GM21360 (cell line): ENCODE measurements around the gene ADGRG3.

Source experiments
- ATAC-seq: cut with Tn5 transposase; IDR thresholded peaks from one replicate; pipeline ENCODE4 v1.9.1; 2021; ENCODE audit warnings: mild to moderate bottlenecking, moderate library complexity; ENCODE audit not compliant: unreplicated experiment

Gene ADGRG3, protein sequence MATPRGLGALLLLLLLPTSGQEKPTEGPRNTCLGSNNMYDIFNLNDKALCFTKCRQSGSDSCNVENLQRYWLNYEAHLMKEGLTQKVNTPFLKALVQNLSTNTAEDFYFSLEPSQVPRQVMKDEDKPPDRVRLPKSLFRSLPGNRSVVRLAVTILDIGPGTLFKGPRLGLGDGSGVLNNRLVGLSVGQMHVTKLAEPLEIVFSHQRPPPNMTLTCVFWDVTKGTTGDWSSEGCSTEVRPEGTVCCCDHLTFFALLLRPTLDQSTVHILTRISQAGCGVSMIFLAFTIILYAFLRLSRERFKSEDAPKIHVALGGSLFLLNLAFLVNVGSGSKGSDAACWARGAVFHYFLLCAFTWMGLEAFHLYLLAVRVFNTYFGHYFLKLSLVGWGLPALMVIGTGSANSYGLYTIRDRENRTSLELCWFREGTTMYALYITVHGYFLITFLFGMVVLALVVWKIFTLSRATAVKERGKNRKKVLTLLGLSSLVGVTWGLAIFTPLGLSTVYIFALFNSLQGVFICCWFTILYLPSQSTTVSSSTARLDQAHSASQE

DNA sequence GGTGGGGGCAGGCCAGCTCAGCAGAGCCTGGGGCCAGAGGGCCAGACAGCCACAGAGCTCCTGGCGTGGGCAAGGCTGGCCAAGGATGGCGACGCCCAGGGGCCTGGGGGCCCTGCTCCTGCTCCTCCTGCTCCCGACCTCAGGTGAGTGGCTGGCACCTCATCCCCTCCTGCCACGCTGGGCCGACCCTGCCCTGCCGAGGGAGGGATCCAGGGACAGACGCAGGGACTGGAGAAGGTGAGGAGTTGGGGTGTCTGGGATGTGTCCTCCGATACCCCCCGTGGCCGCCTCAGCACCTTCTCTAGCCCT lies at the start of gene ADGRG3:
ADGRG3 (plus strand) TSS at position 44 of the 309 bp plus-strand sequence; CDS start at position 86, 42 bp downstream.
- no peak for ATAC-seq

DNA sequence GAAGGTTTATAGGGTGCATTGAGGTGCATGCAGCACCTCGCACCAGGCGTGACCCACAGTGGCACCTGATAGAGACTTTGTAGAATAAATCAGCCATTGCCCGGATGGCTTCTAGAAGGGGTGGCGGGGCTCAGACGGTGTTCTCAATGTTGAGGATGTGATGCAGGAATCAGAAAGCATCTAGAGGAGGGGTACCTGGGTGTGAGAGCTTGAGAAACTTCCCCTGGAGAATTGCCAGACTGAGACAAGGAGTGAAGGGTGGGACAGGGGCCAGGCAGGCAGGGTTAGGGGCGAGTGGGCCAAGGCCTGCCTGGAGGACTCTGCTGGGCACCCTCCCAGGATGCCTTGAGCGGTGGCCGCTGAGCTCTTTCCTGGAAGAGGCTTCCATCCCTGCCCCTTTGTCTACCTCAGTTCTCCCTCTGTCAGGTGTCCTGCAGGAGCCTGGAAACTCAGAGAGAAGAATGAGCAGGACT lies 48.9 kb upstream of the ADGRG3 start:
- no peak for ATAC-seq

DNA sequence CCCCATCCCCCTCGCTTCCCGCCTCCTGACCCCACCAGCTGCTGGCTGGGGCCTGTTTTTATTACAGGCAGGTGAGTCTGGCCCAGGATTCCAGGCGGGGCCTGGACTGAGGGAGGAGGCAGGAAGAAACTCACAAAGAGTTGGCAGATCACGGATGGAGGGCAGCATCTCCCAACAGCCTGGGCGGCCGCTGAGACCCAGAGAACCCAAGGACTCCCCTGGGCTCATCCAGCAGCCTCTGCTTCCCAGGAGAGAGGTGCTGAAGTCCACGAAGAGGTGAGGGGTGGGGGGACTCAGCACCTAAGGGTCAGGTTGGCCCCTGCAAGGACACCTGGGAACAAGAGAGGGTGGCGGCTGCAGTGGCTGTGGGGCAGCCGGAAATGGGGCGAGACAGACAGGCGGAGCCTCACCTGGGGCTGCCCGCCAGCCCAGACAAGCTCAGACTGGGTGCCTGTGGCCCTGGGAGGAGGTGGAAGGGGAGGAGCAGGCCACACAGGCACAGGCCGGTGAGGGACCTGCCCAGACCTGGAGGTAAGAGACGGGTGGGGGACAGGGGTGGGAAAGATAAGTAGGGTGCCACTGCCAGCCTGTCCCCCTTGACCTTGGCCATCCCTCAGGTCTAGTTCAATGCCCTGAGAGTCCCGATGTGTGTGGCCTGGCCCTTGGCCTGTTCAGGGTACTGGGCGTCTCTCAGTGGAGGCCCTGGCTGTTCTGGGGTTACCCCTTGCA lies 48.3 kb upstream of the ADGRG3 start:
- no peak for ATAC-seq

DNA sequence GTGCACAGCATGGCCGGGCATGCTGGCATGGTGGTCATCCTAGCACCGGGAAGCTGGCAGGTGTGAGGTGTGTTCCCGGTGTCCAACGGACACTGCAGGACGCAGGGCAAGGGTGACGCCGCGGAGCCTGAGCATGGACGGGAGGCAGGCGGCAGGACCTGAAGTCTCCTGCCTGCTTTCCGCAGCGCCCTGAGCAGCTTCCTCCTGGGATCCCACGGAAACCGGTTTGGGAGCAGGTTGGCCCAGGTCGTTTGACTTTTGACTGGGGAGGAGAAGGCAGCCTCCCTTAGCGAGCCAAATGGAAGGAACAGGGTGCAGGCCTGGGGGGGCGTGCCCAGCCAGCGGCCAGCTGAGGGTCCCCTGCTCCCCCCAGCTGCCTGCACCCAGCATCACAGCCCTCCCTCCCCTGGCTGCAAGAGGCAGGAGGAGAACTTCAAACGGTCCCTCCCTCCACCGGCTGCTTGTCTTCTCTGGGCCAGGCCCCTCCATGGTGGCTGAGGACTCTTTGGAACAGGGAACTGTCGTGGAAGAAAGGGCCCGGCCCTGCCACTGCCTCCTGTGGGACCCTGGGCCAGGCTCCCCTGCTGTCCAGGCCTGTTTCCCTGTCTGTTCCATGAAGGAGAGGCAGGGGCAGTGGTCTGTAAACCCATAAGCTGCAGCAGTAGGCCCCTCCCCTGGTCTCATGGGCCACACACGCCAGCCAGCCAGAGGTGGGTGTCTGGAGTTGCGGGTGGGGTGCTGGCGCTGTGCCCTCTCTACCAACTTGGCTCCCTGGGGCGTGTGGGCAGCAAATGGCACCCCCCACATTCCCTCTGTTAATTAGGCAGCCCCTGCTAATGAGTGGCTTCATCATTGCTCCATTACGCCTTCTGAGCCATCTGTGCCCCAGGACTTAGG lies 47.5 kb upstream of the ADGRG3 start:
- ATAC-seq = no peak

DNA sequence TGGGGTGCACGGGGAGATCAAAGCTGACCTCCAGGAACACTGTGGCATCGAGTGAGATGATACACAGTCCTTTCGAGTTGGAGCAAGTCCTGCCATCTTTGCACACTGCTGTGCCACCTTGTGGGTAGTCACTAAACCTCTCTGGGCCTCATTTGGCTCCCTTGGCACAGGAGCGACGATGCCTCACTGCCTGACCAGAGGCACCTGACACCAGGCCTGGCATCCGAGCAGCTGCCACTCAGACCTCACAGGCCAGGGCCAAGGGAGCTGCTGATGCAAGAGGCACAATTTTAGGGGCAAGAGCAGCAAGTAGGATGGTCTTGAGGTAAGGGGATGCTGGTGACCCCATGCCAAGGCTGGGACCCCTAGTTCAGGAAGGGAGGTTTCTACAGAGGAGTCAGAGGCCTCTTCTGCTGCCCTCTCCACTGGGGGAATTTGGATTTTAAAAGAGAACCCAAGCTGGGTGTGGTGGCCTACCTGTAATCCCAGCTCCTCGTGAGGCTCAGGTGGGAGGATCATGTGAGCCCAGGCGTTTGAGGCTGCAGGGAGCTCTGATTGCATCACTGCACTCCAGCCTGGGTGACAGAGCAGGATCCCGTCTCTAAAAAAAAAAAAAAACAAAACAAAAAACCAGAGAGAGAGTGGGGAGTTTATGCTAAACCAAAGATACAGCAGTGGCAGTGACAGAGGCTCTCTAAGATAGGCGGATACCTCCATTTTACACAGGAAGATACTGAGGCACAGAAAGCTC lies 46.4 kb upstream of the ADGRG3 start:
- ATAC-seq = no peak

DNA sequence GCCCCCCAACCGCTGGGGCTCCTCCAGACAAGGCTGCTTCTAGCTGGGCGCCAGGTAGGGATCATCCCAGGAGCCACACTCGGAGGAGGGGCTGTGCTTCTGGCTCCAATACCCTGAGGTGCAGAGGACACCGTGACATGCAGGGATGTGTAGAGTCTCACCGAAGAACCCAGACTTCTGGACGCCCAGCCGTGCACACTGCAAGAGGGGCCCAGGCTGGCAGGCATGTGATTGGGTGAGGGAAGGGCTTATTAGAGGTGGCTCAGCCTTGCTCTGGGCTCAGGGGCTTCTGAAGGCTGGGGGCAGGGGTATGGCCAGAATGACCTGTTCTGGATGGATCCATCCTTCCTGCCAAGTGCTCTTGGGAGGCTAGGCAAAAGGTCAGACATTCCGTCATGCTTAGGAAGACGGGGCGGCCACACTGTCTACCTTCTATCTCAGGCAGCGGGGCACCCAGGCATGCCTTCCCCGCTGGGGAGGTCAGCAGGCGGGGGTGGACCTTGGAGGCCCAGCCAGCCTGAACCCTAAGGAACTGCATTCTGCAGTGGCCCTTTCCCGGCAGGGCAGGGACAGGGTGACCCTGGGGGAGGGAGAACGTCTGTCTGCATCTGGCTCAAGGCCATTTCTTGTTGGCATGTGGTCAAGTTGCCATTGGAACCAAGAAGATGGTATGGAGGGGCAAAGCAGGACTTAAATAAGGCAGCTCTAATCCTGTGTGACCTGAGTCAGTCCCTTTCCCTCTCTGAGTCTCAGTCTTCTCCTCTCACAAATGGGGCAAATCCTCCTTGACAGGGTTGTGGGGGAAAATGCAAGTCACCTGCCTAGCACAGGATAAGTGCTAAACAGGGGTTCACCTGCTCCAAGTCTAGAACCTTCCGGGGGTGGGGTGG lies 45.5 kb upstream of the ADGRG3 start:
- ATAC-seq = no peak

DNA sequence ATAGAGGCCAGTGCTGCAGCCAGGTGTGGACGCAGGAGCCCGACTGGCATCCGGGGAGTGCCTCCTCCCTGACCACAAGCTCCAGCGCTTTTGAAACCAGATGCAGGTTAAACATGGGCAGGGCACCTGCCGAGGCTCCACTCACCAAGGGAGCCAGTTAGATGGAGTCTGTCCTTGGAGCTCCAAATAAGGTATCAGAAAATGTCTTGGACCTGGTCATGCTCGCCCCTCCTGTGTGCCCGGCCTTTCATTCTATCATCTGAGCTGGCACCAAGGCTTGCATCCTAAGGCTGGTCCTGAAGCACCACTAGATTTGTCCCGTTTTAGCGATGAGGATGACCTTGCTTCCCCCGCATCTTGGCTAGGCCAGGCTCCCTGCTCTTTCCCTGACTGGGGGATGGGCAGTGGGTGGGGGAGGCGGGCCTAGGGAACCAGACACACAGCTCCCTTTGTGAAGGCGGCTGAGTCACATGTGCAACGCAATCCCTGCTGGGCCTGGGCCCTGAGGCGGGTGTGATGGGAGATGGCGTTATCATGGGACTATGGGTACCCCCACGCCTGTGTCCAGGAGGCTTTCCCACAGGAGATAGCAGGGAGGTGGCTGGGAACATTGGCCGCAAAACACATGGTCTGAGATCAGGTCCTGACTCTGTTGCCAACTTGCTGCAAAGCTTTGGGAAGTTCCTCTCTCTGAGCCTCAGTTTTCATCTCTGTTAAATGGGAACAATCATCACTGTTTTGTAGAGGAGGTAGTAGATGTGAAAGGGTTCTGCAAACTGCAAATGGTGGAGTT lies 44.7 kb upstream of the ADGRG3 start:
- ATAC-seq = no peak

DNA sequence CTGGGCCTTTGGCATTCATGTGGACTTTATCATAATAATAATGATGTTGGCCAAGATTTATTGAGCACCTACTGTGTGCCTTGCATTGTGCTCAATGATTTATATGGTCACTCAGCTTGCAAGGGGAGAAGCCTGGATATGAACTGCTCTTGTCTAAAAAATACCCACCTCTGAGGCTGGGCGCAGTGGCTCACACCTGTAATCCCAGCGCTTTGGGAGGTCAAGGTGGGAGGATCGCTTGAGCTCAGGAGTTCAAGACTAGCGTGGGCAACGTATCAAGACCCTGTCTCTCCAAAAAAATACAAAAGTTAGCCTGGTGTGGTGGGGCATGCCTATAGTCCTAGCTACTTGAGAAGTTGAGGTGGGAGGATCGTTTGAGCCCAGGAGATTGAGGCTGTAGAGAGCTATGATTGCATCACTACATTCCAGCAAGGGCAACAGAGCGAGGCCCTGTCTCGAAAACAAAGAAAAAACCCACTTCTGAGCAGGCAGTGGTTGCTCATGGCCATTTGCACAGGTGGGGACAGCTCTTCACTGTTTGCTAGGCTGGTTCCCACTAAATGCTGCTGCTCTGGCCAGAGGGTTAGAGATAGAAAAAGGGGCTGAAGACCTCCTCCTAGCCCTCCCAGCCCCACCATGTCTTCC lies 43.9 kb upstream of the ADGRG3 start:
- ATAC-seq = no peak

DNA sequence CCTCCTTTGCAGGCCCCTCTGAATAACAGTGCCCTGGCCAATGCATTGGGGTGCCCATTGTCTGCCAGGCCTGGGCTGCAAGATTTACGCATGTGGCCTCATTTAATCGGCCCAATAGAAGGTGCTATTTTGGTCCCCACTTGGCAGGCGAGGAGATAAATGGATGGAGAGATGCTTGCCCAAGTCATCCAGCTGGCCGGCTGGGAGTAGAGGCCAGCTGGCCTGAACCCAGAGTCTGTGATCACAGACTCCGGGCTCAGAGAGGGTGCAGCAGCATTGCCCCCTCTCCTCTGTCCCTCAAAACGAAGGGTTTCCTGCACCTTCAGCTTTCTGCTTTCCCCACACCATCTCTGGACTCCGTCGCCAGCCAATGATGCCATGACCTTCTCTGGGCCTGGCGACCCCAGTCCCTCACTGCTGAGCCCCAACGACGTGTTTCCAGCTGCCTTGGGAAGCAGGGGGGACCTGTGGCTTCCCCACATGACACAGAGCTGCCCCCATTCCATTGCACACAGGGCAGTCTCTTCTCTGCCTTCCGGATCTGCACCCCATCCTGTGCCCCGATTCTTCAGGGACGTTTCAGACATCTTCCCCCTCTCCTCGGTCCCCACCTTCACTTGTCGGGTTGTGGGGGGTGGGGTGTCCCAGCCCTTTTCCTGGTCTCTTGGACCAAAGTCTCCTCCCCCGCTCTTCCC lies 43.2 kb upstream of the ADGRG3 start:
- ATAC-seq = no peak

DNA sequence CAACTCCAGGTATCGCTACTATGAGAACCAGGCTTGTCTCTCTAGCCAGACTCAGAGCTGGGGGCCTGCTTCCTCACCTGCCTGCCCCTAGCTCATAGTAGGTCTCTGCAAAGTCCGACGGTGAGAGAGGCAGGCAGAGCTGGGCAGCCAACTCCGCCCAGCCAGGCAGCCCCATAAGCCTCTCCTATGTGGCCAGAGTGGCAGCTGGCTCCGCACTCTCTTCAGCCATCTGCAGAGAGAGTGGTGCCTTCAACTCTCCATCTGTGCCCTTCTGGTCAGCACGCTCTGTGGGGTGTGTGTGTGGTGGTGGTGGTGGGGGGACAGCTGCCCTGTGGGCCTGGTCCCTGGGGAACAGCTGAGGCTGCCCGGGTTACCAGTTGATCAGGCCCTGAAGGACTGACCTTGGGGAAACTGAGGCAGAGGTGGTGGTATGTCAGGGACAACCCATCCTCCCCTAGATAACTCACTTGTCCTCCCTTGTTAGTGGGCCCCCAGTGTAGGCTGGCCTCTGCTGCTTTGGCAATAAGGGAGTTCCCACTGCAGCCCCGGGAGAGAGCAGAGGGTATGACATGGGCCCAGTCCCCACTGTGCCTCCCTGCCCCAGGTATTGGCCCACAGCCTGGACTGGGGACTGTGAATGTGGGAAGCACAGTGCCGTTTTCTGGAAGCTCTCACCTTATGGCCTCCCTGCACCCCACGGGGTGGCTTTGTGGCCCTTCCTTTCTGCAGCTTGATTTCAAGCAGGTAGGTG lies 41.5 kb upstream of the ADGRG3 start:
- ATAC-seq = no peak

DNA sequence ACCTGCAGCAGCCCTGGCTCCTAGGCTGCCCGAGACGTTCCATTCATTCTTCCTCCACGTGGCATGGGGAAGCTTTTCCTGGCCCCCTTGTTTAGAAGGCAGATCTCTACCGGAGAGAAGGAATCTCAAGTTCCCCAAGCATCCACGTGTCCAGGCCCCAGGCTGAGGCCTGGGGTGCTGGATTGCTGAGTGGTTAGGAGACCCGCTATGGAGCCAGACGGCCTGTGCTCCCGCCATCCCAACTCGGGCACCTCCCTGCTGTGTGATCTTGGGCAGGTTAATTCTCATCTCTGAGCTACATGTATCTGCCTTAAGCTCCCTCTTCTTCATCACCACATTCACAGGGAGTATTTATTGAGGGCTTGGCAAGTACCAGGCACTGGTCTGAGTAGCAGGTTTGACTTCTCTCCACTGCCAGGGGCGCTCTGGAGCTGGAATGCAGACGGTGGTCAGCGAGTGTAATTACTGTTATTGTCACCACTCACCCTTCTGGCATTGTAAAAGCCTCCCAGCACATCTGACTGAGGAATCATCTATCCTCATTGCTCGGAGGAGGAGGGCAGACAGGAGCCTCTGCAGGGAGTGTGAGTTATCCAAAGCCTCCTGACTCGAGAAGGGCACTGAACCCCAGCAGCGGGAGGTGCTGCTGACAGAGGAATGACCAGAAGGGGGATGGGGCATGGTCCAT lies 40.8 kb upstream of the ADGRG3 start:
- no peak for ATAC-seq

DNA sequence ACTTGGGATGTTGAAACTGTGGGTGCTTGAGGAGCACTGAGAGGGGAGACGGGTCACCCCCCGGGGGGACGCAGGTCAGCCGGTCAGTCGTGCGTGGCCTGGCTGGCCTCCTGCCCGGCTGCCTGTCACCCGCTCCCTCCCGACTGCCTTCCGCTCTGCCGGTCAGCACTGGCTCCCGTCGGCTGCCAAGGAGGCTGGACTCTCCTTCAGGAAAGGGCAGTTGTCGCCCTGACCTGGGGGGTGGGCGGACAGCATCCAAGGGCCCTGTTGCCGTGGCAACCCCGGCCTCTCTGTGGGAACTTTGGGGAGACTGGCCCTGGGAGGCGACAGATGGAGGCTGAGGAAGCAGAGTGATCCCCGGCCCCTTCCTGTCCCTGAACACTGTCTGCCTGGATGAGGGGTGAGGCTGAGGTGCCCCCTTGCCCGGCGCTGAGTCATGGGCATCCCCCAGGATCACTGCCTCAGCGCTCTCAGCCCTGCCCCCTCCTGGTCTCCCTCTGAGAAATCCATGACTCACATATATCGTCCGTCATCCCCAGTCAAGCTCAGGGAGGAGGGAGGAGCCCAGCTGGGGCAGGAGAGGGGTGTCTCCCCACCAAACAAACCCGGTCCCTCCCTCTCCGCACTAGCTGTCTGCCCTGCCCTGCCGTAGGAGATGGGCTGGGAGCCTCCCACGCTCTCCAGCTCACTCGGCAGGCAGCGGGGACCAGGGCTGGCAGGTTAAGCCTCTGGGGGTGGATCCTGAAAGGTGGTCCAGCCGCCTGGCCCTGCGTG lies 39.9 kb upstream of the ADGRG3 start, which contains the start of gene ADGRG1:
ADGRG1 (plus strand) TSS at position 623 of the 774 bp plus-strand sequence. CDS start 21,658 bp downstream, outside the sequence.
- no peak for ATAC-seq

DNA sequence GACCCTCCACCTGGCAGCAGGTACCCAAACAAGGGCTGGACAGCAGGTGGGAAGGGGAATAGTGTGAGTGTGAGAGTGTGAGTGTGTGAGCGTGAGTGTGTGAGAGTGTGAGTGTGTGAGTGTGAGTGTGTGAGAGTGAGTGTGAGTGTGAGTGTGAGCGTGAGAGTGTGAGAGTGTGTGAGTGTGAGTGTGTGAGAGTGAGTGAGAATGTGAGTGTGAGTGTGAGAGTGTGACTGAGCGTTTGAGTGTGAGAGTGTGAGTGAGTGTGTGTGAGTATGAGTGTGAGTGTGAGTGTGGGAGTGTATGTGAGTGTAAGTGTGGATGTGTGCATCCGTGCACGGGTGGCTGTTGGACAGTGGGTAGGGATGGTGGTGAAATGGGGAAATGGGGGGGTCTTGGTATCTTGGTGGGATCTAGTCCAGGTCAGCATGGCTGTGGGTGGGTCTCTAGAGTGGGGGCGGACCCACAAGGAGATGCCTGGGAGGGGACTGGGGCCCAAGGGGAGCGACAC lies 39.3 kb upstream of the ADGRG3 start:
- no peak for ATAC-seq

DNA sequence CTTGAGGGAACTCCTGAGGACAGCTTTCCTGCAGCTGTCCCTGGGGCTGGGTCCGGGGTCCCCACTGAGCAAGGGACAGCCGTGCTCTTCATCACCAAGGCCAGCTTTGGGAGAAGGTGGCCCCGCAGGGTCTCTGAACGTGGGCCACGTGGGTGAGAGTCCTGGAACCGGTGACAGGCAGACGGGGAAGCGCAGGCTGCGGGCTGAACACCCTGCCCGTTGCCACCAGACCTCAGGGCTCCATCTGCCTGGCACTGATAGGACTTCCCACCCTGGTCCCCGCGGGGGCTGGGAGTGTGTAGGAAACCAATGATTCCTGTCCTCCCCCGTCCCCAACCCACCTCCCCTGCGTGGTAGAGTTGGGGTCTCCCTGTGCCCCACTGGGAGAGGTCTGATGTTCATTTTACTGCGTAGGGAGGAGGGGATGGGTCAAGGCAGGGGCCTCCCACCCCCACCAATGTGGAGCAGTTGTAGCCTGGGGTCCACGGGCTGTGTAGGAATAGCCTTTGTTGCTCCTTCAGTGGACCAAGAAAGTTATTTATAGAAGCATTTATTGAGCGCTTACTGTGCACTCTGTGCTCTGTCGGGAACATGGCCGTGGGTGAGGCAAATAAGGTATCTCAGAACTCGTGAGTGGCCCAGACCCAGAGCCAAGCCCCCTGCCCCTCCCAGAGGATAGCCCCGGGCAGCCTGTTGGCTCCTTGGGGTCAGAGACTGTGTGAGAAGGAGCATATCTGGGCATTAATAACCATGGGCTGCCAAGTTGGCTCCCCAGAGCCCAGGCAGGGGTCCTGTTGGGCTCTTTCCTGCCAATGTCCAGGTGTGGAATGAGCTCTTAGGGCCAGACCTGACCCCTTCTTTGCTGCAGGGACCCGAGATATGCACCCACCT lies 38.3 kb upstream of the ADGRG3 start:
- ATAC-seq = no peak
